Fibroblast of skin of scalp (primary cell): ENCODE measurements around the gene PLCD3.

ENCODE experiments used
- DNase-seq: peaks from one replicate; pipeline ENCODE4 v3.0.0-alpha.2; 2013

Gene PLCD3

DNA sequence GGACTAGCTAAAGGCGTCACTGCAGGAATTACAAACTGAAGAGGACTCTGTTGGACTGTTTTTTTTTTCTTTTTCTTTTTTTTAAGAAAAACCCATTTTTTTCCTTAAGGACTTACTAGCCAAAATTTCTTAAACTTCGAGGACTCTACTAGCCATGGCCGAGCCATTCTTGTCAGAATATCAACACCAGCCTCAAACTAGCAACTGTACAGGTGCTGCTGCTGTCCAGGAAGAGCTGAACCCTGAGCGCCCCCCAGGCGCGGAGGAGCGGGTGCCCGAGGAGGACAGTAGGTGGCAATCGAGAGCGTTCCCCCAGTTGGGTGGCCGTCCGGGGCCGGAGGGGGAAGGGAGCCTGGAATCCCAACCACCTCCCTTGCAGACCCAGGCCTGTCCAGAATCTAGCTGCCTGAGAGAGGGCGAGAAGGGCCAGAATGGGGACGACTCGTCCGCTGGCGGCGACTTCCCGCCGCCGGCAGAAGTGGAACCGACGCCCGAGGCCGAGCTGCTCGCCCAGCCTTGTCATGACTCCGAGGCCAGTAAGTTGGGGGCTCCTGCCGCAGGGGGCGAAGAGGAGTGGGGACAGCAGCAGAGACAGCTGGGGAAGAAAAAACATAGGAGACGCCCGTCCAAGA lies 16.8 kb upstream of the PLCD3 start:
- peak; percentile 88 for DNase-seq

GRCh38 chr17:45148183-45149036 lies 16.1 kb upstream of the PLCD3 start, which contains the start of gene HEXIM1:
HEXIM1 (plus strand) TSS chr17:45148475; CDS start chr17:45149191, 716 bp downstream.
- DNase-seq, result peak; percentile 100

GRCh38 chr17:45147581-45148182 lies 15.4 kb upstream of the PLCD3 start:
- DNase-seq, result peak; percentile 98

DNA sequence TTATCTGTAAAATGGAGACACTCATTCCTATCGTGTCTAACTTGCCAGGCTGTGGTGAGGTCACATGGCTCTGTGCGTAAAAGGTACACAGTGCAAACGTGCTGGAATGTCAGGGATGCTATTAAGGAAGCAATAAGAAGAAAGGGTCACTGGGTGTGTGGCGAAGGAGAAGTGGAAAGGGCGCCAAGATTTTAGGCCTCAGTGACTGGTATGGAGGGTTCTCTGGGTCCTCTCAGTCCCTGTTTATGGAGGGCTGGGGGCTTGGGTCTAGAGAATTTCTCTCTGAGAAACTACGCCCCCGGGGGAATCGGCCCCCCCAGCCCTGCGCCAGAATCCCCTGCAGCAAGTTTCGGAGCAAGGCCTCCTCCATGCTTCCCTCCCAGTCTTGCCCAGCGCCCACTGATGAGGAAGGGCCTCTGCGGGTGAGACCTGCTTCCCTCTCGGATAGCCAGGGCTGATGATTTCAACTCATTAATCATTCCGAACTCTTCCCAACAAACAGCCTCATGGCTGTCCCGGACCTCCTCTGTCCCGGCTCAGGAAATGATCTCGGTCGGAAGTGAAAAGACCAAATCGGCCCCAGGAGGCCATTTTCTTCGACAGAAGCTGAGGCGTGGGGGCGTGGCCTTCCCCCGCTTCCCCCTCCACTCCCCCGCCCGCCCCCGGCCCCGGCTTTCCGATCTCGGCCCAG lies 14.7 kb upstream of the PLCD3 start:
- DNase-seq, result peak; percentile 81

DNA sequence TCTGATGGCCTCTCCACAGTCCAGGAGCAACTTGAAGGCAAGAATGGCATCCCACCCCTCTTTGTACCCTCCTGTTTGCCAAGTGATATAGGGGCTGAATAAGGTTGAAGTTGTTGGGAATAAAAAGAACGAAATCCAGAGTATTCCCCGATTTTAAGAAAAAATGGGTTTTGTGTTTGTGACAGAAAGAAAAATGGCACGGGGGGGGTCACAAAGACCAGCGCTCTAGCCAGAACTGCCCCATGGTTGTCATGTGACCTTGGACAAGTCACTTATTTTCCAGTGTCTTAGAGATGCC lies 14.2 kb upstream of the PLCD3 start:
- DNase-seq, result no peak

GRCh38 chr17:45146166-45146565 lies 13.9 kb upstream of the PLCD3 start:
- no peak for DNase-seq

DNA sequence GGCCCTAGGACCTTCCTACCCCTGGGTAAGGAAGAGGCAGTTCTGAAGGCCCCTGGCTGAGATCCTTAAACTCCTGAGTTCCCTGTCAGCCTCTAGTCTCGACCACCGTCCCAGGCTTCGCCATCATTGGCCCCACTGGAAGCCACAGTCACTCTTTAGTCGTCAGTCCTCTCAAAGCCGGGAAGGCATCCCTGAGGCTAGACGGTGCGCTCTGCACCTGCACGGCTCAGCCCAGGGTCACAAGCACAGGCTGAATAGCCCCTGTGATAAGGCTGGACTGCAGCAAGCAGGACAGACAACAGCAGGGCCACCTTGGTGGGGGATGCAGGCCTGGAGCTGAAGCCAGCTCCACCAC lies 12.7 kb upstream of the PLCD3 start:
- no peak for DNase-seq

GRCh38 chr17:45144199-45145034 lies 12.1 kb upstream of the PLCD3 start:
- no peak for DNase-seq

GRCh38 chr17:45143767-45144198 lies 11.5 kb upstream of the PLCD3 start:
- peak; percentile 96 for DNase-seq

DNA sequence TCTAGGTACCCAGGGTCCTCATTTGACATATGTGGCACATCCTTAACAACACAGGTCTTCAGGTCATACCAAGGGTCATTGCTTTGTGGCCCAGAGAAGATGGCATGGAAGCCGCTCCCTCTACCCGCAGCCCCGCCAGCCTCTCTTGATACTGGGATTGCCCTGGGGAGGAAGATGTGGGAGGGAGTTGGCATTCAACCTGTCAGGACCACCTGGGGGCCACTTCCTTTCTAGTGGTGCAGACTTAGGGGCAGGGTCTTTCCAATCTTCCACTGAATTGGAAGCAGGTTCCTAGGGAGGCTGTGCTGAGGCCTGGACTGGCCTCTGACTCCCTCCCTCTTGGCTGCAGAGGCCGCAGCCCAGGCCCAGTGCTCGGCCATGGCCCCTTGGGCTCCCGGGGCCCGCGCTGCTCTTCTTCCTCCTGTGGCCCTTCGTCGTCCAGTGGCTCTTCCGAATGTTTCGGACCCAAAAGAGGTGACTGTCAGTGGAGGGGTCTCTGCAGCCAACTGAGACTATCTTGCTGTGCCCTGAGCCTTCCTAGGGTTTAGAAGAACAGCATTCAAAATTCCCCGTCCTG lies 10.9 kb upstream of the PLCD3 start:
- DNase-seq, result no peak

DNA sequence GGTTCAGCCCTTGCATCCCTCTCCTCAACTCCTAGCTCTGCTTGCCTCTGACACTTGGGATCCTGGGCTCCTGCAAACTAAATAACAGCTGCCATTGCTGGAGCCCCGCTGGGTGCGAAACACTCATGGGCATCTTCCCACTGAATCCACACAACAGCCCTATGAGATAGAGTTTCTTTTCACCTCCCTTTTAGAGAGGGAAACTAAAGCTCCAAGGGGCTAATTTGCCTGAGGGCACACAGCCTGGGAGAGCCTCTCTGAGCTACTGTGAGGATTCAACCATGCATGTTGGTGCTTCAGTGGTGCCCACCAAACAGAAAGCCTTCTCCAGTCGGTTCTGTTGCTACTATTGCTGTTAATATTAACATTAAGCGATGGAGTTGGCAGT lies 7.2 kb upstream of the PLCD3 start:
- DNase-seq, result no peak

DNA sequence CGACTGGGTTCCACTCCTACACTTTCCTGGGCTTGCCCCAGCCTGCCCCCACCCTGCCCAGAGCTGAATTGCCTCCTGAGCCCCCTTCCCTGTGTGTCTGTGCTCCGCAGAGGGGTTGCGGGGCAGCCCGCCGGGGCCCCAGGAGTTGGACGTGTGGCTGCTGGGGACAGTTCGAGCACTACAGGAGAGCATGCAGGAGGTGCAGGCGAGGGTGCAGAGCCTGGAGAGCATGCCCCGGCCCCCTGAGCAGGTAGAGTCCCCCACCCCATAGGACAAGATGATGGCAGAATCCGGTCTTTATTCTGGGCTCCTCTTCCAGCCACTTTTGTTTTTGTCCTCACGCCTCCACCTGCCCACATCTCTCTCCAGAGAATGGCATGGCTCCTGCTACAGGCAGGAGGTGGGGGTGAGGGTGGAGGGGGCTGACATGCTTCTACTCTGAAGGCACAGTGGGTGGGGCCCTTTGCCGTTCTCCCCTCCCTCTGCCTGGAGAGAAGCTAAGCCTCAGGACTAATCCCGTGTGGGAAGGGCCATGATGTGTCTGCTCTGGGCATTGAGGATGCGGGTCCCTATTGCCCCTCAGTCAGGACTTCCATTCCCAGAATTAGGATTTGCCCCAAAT lies 6.7 kb upstream of the PLCD3 start:
- no peak for DNase-seq

- DNase-seq, result no peak
Measured at GRCh38 chr17:45137561-45138305, 5.4 kb upstream of the PLCD3 start.

DNA sequence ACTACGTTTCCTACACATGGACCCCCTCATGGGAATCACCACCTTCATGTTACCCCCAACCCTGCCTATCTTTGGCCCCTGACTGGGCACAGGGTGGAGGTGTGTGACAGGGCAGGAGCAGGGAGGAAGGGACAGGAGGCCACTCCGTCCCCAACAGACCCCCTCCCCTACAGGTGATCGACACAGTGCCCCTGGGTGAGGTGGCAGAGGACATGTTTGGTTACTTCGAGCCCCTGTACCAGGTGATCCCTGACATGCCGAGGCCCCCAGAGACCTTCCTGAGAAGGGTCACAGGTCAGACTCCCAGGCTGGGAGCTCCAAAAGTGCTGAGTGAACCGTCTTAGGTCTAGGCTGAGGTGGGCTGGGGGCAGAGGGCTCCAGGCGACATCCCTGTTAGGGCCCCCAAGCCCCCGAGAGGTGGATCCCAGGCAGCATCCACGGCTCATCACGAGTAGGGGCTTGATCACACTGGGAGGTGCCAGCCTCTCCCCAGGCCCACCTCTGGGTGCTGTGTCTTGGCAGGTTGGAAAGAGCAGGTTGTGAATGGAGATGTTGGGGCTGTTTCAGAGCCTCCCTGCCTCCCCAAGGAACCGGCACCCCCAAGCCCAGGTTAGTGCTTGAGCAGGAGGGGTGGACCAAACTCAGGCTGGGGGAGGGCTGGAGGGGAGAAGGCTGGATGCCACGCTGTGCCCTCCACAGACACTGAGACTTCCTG lies 4.7 kb upstream of the PLCD3 start:
- DNase-seq, result no peak

DNA sequence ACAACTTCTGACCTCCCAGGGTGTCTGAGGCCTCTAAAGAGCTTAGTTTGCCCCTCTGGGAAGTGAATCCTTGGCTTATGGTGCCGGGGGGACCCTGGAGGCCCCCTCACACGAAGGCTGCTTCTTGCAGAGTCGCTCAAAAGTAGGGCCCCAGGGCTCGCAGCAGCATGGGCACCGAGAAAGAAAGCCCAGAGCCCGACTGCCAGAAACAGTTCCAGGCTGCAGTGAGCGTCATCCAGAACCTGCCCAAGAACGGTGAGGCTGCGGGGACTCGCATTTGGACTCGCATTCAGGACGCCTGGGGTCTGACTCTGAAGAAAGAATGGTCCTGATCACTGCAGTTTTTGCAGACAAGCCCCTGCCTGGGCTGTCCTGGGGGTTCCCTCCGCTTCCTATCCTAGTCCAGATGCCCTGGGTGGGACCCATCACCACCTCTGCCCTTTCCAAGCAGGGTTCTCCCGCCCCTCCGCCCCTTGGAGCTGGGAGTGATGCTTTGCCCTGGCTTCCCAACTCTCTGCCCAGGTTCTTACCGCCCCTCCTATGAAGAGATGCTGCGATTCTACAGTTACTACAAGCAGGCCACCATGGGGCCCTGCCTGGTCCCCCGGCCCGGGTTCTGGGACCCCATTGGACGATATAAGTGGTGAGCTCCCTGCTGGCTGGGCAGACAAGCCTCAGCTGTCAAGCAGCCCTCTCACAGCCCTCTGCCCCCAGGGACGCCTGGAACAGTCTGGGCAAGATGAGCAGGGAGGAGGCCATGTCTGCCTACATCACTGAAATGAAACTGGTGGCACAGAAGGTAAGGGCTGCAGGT lies 3.9 kb upstream of the PLCD3 start:
- DNase-seq, result no peak

DNA sequence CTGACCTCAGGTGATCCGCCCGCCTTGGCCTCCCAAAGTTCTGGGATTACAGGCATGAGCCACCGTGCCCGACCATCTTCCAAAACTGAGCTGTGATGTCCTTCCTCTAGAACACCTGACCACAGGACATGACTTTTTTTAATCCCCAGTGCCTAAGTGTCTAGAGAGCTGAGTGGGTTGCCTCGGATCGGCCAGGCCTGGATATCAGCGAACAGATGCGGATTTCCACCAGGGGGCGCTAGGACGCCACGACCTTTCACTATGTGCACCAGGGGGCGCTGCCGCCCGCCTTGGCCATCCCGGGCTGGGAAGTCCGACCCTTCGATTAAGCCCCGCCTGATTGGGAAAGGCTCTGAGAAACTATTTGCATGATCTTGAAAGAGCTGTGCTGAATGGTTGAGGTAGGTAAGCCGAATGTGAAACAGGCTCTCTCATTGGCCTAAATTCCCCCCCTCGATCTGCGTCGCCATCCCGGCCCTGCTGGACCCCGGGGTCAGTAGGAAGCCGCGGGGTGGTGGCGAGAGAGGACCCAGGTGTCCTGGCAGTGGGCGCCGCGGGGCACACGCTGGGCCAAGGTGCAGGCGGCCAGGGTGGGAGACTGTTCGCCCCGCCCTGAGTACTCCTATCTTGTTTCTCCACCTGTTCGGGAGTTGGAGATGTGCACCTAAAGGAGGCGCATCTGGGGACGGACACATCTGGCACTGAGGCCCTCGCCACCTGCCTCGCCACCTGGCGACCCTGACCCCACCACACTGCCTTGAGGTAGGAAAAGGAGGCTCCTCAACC lies 3.1 kb upstream of the PLCD3 start, which contains the start of gene ACBD4:
Gene ACBD4, plus strand, starts transcription at position 496 of the 786 bp plus-strand sequence. CDS start 458 bp downstream, outside the sequence.
- DNase-seq, result peak; percentile 97

- DNase-seq, result peak; percentile 80
Measured at GRCh38 chr17:45132572-45133463, 503 bp upstream of the PLCD3 start.
